Heart left ventricle (tissue), 13 donors: ENCODE data around the gene KRT5.

Experiments
- CTCF ChIP-seq, 12 donors: fragments of 200-600 bp; sonication (generic) in 4 of 12; IDR thresholded peaks; one replicate each; pipeline versions ENCODE4 v1.5.0 to v1.8.0; 2018 to 2022; ENCODE audit warnings: antibody characterized with exemption in 12 of 12, mild to moderate bottlenecking in 5 of 12
- POLR2A ChIP-seq, 2 donors: fragments of 450-650 bp; IDR thresholded peaks; one replicate each; pipeline ENCODE4 v1.6.1; 2017; ENCODE audit warnings: antibody characterized with exemption in 2 of 2, mild to moderate bottlenecking in 2 of 2, moderate library complexity in 2 of 2
- donor health status: ischemic (EF 13 %, LVEDD 7.1; RV severe dilation, severe dysfunction).
- donor health status: DM: no; HTN: yes; CAD: no.
- donor health status: DM: no; HTN: no; CAD: no.
- donor health status: ischemic (EF 25% LVEDD 6.9; RV normal size, moderate dysfunction).
- donor health status: ischemic (EF 25% LVEDD 5.7; RV mildly dilated, moderate dysfunction).
- donor health status: ischemic (EF 35%, LVEDD 5.7; RV mildly dilated, moderate dysfunction).
- donor health status: nonischemic (EF 11% LVEDD 7.7; RV severe dilation, severe dysfunction).
- donor health status: DM: yes; HTN: yes; CAD: no.
- donor health status: PGD.
- donor health status: ischemic (EF 29% LVEDD 5.4; RV normal size, mild dysfunction).
- donor health status: nonischemic (EF 23%, LVEDD 6.1; RV moderate dilation, normal function).

GRCh38 chr12:52555577-52555976 lies 35.4 kb upstream of the KRT5 start:
- no peak for TF ChIP-seq CTCF (IDR thresholded peaks at IDR 0.05)
- no peak for TF ChIP-seq POLR2A (IDR thresholded peaks at IDR 0.05)
